H1 (cell line): ENCODE results near the gene VASN. TPM values are rescaled to one million over a fixed set of nuclear protein-coding genes. Genes with fewer than 3 reads are reported as not detected.

ENCODE experiments used
- ASH2L ChIP-seq: fragments of 200-600, 300-600 bp; sonication (generic); IDR thresholded peaks from one replicate; pipeline ENCODE4 v1.7.1; 2017; ENCODE audit warnings: low read length
- FOSL1 ChIP-seq: IDR thresholded peaks from 2 replicates; pipeline ENCODE4 v1.6.1; 2011; ENCODE audit warnings: mild to moderate bottlenecking, low read depth, low read length, moderate library complexity; ENCODE audit not compliant: insufficient read depth
- MAFK ChIP-seq: IDR thresholded peaks from 2 replicates; pipeline ENCODE4 v1.6.1; 2012; ENCODE audit warnings: low read depth, mild to moderate bottlenecking, improper control_type of control experiment, low read length
- POLR2AphosphoS5 ChIP-seq: IDR thresholded peaks from 2 replicates; pipeline ENCODE4 v1.6.1; 2011; ENCODE audit warnings: low read depth, low read length
- RBBP5 ChIP-seq: IDR thresholded peaks from 2 replicates; pipeline ENCODE4 v1.7.1; 2012; ENCODE audit warnings: low read depth, mild to moderate bottlenecking, inconsistent platforms, low read length, moderate library complexity, borderline replicate concordance
- TAF7 ChIP-seq: optimal IDR thresholded peaks from 2 replicates; pipeline ENCODE3; 2011; ENCODE audit warnings: low read depth, mild to moderate bottlenecking, inconsistent platforms, low read length, moderate library complexity, borderline replicate concordance
- polyA plus RNA-seq, 7 experiments: library from polyadenylated mRNA; depleted of rRNA in 3 of 7; stranded (reverse) in 5 of 7; unstranded in 2 of 7; fragments of >200 nt in 5 of 7; fragments of 200-250 nt in 2 of 7; gene quantifications; 1 replicate in 5 of 7; 2 replicates in 1 of 7; 4 replicates in 1 of 7; pipeline versions ENCODE4 v1.2.1 to v1.2.3, GENCODE V29; 2011 to 2013; ENCODE audit warnings: missing spikeins in 2 of 7, mixed read lengths in 2 of 7
- total RNA-seq: library from RNA; stranded (reverse); fragmentation: NEBNext Ultra II Directional; extraction: Animal tissue kit (Norgen Biotek cat#: 25700); gene quantifications from 2 replicates; pipeline ENCODE4 v1.2.1, GENCODE V29; 2021

VASN gene
- total and polyA plus RNA-seq, 2 of the 8 experiments (the other 6 are each of a cell fraction or from before 2014, with no cell fraction given): 9.6 to 11.3 TPM

DNA sequence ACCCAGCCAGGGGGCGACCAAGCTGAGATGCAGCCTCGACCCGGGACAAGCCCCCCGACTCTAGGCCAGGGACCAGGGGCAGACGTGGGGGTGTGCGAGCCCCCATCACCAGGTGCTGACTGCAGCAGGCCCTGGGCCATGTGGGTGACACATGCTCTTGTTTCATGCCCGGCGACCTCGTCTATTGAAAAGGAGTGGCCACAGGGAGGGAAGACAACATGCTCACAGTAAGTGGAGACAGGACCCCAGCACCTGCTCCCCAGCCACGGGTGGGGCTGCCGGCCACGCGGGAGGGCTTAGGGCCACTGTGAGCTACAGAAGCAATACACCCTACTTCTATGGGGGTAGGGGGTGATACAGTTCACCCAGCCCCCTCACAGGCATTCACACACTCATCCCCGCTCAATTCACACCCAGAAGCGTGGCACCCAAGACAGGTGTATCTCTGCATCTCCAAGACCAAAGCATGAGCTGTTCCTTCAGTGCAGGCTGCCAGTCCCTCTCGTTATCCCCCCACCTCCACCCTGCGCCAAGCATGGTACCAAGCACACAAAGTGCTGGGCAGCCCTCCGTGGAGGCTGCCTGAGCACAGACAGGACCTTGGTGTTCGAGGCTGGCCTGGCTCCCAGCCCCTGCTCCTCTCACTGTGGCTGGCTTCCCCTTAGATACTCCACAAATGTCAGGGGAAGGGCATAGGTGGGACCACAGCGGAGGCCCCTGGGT is 13.6 kb downstream of the VASN start (continued):
- TF ChIP-seq ASH2L: no peak
- TF ChIP-seq TAF7: no peak
- no peak for TF ChIP-seq MAFK
- TF ChIP-seq FOSL1: no peak
- TF ChIP-seq RBBP5: no peak
- TF ChIP-seq POLR2AphosphoS5: no peak; the same call in 1 of the 2 replicates
